ENCODE data around the gene TNFSF18. TPM values are rescaled to one million over a fixed set of nuclear protein-coding genes. Genes with fewer than 3 reads are reported as not detected.

TNFSF18 gene
- total RNA-seq, 1 donor from 2014 or later, result not detected

GRCh38 chr1:173049322-173049633 is 1.5 kb downstream of the TNFSF18 start:
- DNase-seq, result no peak

DNA sequence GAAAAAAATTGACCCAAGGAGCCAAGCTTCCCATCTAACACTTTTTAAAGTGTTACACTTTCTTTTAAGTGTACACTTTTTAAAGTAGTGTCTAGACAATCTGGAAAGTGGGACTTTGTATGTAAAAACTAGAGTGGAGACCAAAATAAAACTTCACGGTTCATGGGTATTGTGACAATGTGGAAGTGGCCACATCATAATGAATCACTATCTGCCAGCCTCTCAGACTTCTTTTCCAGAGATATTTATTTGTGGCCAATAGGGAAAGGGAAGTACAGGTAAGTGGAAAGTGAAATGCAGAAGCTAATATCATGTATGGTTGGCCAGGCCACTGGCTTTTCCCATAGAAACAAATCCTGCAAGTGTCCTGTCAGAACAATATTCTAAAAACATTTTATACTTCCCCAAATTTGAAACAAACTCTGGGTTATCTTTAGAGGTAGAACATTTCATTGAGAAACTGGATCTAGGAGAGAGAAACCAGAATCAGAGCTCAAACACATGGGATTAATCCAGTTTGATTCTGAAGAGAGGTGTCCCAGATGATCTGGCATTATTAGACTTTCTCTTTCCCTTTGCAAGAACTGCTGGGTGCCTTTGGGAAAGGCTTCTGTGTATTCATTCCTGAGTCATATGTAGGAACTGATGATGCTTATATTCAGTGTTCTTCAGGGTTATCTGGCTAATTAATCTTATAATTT is 2.0 kb downstream of the TNFSF18 start:
- Histone ChIP-seq H3K36me3 (no peaks in the 10 kb centered on the region), H3K9me3 (no peaks in the 10 kb centered on the region), H3K27ac (no peak overlapping the region), H3K4me3 (no peak overlapping the region), H3K27me3 (no peaks in the 10 kb centered on the region), H3K4me1 (peaks cover 22% of the 10 kb centered on the region)
- ATAC-seq, result no peak
- intact Hi-C loops (cut with DNase I), result no loop called here
- no peak for TF ChIP-seq CTCF (IDR thresholded peaks at IDR 0.05)
- no peak for DNase-seq

More at GRCh38 chr1:173049322-173049633, 1.5 kb downstream of the TNFSF18 start:
- Histone ChIP-seq H3K27ac (no peak overlapping the region), H3K36me3 (no peaks in the 10 kb centered on the region), H3K4me3 (no peak overlapping the region), H3K27me3 (no peaks in the 10 kb centered on the region), H3K4me1 (peaks cover 22% of the 10 kb centered on the region), H3K9me3 (no peaks in the 10 kb centered on the region)
- no peak for TF ChIP-seq CTCF (IDR thresholded peaks at IDR 0.05)
- intact Hi-C loops (cut with DNase I), result no loop called here
- ATAC-seq, result no peak

- ATAC-seq (no peak), DNase-seq (no peak)
- intact Hi-C loops (cut with DNase I), result no loop called here
- Histone ChIP-seq H3K9me3 (no peaks in the 10 kb centered on the region), H3K27ac (no peak overlapping the region), H3K4me1 (no peaks in the 10 kb centered on the region), H3K27me3 (no peaks in the 10 kb centered on the region), H3K4me3 (no peak overlapping the region), H3K36me3 (no peaks in the 10 kb centered on the region)
- no peak for TF ChIP-seq CTCF (IDR thresholded peaks at IDR 0.05)
Observed at GRCh38 chr1:173044656-173045055, 6.1 kb downstream of the TNFSF18 start.

GRCh38 chr1:173043253-173043652 is 7.5 kb downstream of the TNFSF18 start:
- intact Hi-C loops (cut with DNase I), result no loop called here
- ATAC-seq (no peak), DNase-seq (no peak)
- Histone ChIP-seq H3K4me3 (no peak overlapping the region), H3K9me3 (no peaks in the 10 kb centered on the region), H3K4me1 (no peaks in the 10 kb centered on the region), H3K27me3 (no peaks in the 10 kb centered on the region), H3K27ac (no peak overlapping the region), H3K36me3 (no peaks in the 10 kb centered on the region)
- no peak for TF ChIP-seq CTCF (IDR thresholded peaks at IDR 0.05)

- Histone ChIP-seq H3K27ac (no peak overlapping the region), H3K9me3 (no peaks in the 10 kb centered on the region), H3K4me3 (no peak overlapping the region), H3K27me3 (no peaks in the 10 kb centered on the region), H3K36me3 (no peaks in the 10 kb centered on the region), H3K4me1 (no peaks in the 10 kb centered on the region)
- TF ChIP-seq CTCF (IDR thresholded peaks at IDR 0.05), result no peak
- ATAC-seq (no peak), DNase-seq (no peak)
- intact Hi-C loops (cut with DNase I), result no loop called here
Observed at GRCh38 chr1:173042806-173043205, 7.9 kb downstream of the TNFSF18 start.

GRCh38 chr1:173039626-173040025 is 11.1 kb downstream of the TNFSF18 start:
- ATAC-seq, result no peak
- H3K4me3 ChIP-seq, result no peak overlapping the region
- TF ChIP-seq CTCF (IDR thresholded peaks at IDR 0.05), result no peak

More at GRCh38 chr1:173039626-173040025, 11.1 kb downstream of the TNFSF18 start:
- no peaks in the 10 kb centered on the region for H3K9me3 ChIP-seq
- no peaks in the 10 kb centered on the region for H3K36me3 ChIP-seq
- intact Hi-C loops (cut with DNase I), result no loop called here
- no peak overlapping the region for H3K27ac ChIP-seq
- no peaks in the 10 kb centered on the region for H3K4me1 ChIP-seq
- H3K27me3 ChIP-seq, result no peaks in the 10 kb centered on the region
- DNase-seq, result no peak
